WI38 (cell line): ENCODE data around the gene RDH11.

Source experiments
- H3K4me3 ChIP-seq: 2 replicates; pipeline ENCODE4 v1.5.1; 2011; ENCODE audit warnings: low read depth, mild to moderate bottlenecking, control low read depth, low read length
- CTCF ChIP-seq: IDR thresholded peaks from 2 replicates; pipeline ENCODE4 v1.5.1; 2012; ENCODE audit warnings: low read depth, mild to moderate bottlenecking, control low read depth, low read length

Gene RDH11

DNA sequence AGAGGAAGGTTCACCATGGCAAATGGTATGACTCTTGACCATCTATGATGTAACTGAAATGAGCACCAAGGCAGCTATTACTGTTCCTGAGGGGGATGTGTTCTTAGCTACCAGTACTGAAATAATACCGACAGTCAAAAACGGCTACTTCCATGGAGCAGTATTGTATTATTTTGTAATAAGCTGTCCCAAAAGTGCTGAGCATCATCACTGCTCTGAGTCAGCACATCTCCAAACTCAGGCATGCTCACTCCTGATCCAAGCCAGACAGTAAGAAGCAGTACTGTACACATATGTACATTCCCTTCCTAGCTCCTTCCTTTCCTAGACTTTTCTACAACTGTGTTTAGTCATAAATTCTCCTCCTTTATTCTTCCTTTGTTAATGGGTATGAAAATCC, 29.7 kb downstream of the RDH11 start:
- no peak overlapping the region for H3K4me3 ChIP-seq
- no peak for TF ChIP-seq CTCF

DNA sequence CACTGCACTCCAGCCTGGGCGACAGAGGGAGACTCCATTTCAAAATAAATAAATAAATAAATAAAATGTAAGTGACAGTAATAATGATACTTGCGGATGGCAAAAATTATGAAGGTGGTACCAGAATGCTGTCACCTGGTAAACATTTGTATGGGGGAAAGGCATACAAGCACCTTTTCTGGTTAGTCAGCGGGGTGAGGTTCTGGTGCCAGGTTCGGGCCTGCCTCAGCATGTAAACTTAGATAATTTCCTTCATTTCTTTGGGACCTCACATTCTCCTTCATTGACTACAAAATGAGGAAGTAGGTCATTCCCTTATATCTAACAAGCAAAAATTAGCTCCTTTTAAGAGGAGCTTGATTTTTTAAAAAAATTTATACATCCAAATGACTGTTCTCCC, 31.9 kb downstream of the RDH11 start:
- H3K4me3 ChIP-seq, result no peak overlapping the region
- TF ChIP-seq CTCF, result no peak

DNA sequence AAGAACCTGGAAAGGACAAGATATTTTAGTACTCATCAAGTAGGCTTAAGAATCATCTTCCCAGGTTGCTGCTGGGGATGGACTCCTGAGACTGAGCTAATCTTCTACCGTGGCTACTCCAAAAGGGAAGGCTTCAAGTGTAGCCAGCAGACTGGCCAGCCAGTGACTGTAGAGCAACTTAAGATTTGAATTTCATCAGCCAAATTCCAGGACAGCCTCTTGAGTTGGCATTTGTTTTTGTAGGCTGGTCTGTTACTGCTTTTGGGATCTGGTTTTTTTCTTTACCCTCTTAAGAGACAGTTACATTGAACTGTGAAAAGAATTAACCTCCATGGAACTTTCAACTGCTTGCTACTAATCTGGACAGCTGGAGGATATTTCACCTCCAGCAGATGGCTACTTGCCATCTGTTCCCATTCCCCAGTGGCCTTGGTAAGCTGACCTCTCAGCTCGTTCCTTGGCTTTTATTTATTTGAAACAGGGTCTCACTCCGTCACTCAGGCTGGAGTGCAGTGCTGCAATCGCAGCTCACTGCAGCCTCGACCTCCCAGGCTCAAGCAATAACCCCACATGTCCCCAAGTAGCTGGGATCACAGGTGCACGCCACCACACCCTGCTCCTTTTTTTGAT, 41.8 kb downstream of the RDH11 start:
- H3K4me3 ChIP-seq, result no peak overlapping the region
- TF ChIP-seq CTCF, result no peak

DNA sequence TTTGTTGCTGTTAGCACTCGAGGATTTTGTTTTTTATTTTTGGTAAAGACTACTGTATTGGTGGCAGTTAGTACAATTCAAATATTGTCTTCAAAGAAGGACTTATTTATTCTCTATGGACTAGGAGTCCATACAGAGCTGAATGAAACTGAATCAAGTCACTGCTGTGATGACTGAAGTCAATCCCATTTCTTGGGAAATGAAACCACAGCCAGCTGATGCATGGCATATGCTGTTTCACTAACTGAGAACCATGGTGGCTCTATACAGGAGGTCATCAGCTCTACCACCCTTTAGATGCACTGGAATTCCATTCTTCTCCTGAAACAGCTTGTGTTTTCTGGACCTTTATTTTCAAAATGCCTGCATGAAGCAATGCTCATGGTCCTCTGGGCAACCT, 43.4 kb downstream of the RDH11 start:
- no peak for TF ChIP-seq CTCF
- no peak overlapping the region for H3K4me3 ChIP-seq

DNA sequence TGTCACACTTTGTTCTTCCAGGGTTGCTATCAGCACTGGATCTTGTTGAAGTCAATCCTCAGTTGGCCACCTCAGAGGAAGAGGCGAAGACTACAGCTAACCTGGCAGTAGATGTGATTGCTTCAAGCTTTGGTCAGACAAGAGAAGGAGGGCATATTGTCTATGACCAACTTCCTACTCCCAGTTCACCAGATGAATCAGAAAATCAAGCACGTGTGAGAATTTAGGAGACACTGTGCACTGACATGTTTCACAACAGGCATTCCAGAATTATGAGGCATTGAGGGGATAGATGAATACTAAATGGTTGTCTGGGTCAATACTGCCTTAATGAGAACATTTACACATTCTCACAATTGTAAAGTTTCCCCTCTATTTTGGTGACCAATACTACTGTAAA, 44.9 kb downstream of the RDH11 start:
- no peak overlapping the region for H3K4me3 ChIP-seq
- TF ChIP-seq CTCF, result no peak

- H3K4me3 ChIP-seq, result no peak overlapping the region
- TF ChIP-seq CTCF, result no peak
Observed at GRCh38 chr14:67650151-67650550, 45.4 kb downstream of the RDH11 start.

- no peak for TF ChIP-seq CTCF
- H3K4me3 ChIP-seq, result no peak overlapping the region
Observed at GRCh38 chr14:67646131-67646530, 49.4 kb downstream of the RDH11 start.
